Measurements from ENCODE around the gene CSRNP2.

DNA sequence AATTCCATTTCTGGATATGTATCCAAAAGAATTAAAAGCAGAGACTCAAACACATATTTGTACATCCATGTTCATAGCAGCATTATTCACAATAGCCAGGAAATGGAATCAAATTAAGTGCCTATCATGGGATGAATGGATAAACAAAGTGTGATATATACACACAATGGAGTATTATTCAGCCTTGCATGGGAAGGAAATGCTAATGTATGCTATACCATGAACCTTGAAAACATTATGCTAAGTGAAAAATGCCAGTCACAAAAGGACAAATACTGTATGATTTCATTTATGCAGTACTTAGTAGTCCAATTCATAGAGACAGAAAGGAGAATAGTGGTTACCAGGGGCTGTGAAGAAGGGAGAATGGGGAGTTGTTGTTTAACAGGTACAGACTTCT lies 32.1 kb upstream of the CSRNP2 start:
- TF ChIP-seq POLR2A (IDR thresholded peaks at IDR 0.05; ENCODE audit: low read length) (no peak), GATA1 (IDR thresholded peaks at IDR 0.05; ENCODE audit: low read depth, low read length) (no peak)

All from erythroblast (primary cell).